ENCODE data around the gene HMOX2. TPM values are rescaled to one million over a fixed set of nuclear protein-coding genes. Genes with fewer than 3 reads are reported as not detected.

HMOX2 gene
- total and polyA plus RNA-seq, 2 donors (not counting 3 experiments of a cell fraction or from before 2014, with no cell fraction given): 80.7 to 86.3 TPM

DNA sequence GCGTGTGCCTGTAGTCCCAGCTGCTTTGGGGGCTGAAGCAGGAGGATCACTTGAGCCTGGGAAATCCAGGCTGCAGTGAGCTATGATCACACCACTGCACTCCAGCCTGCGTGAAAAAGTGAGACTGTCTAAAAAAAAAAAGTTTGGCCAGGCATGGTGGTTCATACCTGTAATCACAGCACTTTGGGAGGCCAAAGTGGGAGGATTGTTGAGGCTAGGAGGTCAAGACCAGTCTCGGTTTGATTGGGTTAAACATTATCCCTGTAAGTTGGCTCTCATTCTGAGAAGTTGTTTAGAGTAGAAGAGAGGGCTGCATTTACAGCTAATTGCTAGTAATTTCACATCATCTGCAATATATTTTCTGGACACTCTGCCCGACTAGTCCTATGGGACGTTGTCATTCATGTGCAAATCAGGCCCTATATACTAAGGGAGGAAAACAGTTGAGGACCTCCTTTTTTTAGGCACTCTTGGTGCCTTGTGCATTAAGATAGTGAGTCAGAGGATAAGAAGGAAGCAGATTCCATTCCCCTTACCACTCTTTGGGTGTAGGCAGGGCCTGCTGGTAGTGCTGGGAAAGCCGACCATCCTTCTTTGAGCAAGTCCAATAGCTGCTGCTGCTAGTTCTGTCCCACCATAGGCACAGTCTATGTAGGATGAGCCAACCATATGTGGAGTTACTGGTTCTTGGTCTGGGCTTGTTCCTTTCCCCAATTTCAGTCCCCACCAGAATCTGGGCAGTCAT is 18.7 kb downstream of the HMOX2 start:
- intact Hi-C loops (cut with micrococcal nuclease) (no loop called here), dilution Hi-C loops (cut with MboI; ENCODE audit: extremely low pct_ligation_motif_present, low sequenced_read_pairs) (no loop called here)
- CTCF ChIA-PET: interaction anchor here (1.2 to 1.9 kb wide), 2 partner anchors 17 to 92 kb away, joined by 3 to 8 read pairs; no protein-coding TSS in a partner anchor
- Histone ChIP-seq H3K36me3 (ENCODE audit: control insufficient read depth in 2 of 2, extremely low read depth in 1 of 2, insufficient read depth in 2 of 2, low read length in 2 of 2) (peaks cover 4 to 7% of the 10 kb centered on the region in 2 experiments), H2AFZ (ENCODE audit: low read depth, low read length) (no peak overlapping the region), H3K79me2 (ENCODE audit: control insufficient read depth, insufficient read depth, low read length) (peaks cover 54% of the 10 kb centered on the region), H3K4me3 (replicated peaks in 1 of 3; ENCODE audit: insufficient read depth in 1 of 3, low read depth in 1 of 3, low read length in 3 of 3) (no peak overlapping the region), H4K20me1 (replicated peaks; ENCODE audit: control insufficient read depth, extremely low read depth, insufficient read depth, low read length) (no peaks in the 10 kb centered on the region), H3K9me3 (replicated peaks; ENCODE audit: control insufficient read depth, insufficient read depth, low read length) (no peaks in the 10 kb centered on the region), H3K9me1 (replicated peaks; ENCODE audit: control insufficient read depth, extremely low read depth, insufficient read depth, low read length) (no peaks in the 10 kb centered on the region), H3K4me1 (ENCODE audit: control insufficient read depth, extremely low read depth, insufficient read depth, low read length) (peaks cover 13% of the 10 kb centered on the region), H3K9ac (replicated peaks; ENCODE audit: extremely low read depth, insufficient read depth, low read length) (no peak overlapping the region), H3K4me2 (ENCODE audit: insufficient read depth, low read length) (no peak overlapping the region), H3K27me3 (ENCODE audit: control insufficient read depth in 2 of 2, insufficient read depth in 2 of 2, low read length in 2 of 2) (no peaks in the 10 kb centered on the region), H3K27ac (ENCODE audit: insufficient read depth, low read depth, low read length) (no peak overlapping the region)
- FAIRE-seq: peak; percentile 62
- BruUV-seq (replicated peaks): no TSS peak
- POLR2A ChIA-PET: no interaction called here
- TF ChIP-seq POLR2A (IDR thresholded peaks at IDR 0.05; ENCODE audit: low read depth, low read length) (no peak), POLR2AphosphoS5 (IDR thresholded peaks at IDR 0.05; ENCODE audit: insufficient read depth, low read depth, low read length) (no peak), MYC (IDR thresholded peaks at IDR 0.05; ENCODE audit: low read depth, low read length) (no peak)
- no peak for DNase-seq (ENCODE audit: low read depth, low spot score)

DNA sequence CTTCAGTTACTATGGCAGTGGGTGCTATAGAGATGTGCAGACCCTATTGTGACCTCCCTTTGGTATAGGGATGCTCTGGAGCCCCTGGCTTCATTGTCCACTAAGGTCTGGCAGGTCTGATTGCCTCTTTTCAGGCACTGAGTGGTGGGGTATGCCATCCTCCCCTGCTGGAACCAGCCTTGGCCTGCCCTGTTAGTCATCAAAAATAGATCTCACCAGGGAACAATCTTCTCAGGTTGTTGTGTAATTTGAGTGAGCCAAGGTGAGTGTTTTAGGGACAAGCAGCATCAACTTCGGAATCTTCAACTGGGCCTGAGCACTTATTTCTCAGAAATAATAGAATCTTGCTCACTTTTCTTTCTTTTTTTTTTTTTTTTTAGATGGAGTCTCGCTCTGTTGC is 19.6 kb downstream of the HMOX2 start:
- no peak for DNase-seq (ENCODE audit: low read depth, low spot score)
- Histone ChIP-seq H2AFZ (ENCODE audit: low read depth, low read length) (no peak overlapping the region), H3K4me3 (replicated peaks in 1 of 3; ENCODE audit: insufficient read depth in 1 of 3, low read depth in 1 of 3, low read length in 3 of 3) (no peak overlapping the region), H3K27me3 (ENCODE audit: control insufficient read depth in 2 of 2, insufficient read depth in 2 of 2, low read length in 2 of 2) (no peaks in the 10 kb centered on the region), H3K9ac (replicated peaks; ENCODE audit: extremely low read depth, insufficient read depth, low read length) (no peak overlapping the region), H3K27ac (ENCODE audit: insufficient read depth, low read depth, low read length) (no peak overlapping the region), H3K79me2 (ENCODE audit: control insufficient read depth, insufficient read depth, low read length) (peaks cover 47% of the 10 kb centered on the region), H3K4me1 (ENCODE audit: control insufficient read depth, extremely low read depth, insufficient read depth, low read length) (peaks cover 22% of the 10 kb centered on the region), H4K20me1 (replicated peaks; ENCODE audit: control insufficient read depth, extremely low read depth, insufficient read depth, low read length) (no peaks in the 10 kb centered on the region), H3K4me2 (ENCODE audit: insufficient read depth, low read length) (no peak overlapping the region), H3K36me3 (ENCODE audit: control insufficient read depth in 2 of 2, extremely low read depth in 1 of 2, insufficient read depth in 2 of 2, low read length in 2 of 2) (peaks cover 2 to 4% of the 10 kb centered on the region in 2 experiments), H3K9me3 (replicated peaks; ENCODE audit: control insufficient read depth, insufficient read depth, low read length) (no peaks in the 10 kb centered on the region), H3K9me1 (replicated peaks; ENCODE audit: control insufficient read depth, extremely low read depth, insufficient read depth, low read length) (no peaks in the 10 kb centered on the region)
- POLR2A ChIA-PET: interaction anchor here (0.6 kb wide), 1 partner anchor 8 kb away, joined by 6 read pairs; no protein-coding TSS in a partner anchor
- CTCF ChIA-PET: interaction anchor here (0.8 to 1.9 kb wide), 2 partner anchors 9 to 18 kb away, joined by 3 to 8 read pairs; no protein-coding TSS in a partner anchor
- intact Hi-C loops (cut with micrococcal nuclease): no loop called here
- dilution Hi-C loops (cut with MboI; ENCODE audit: extremely low pct_ligation_motif_present, low sequenced_read_pairs): no loop called here
- no peak for FAIRE-seq
- no TSS peak for BruUV-seq (replicated peaks)
- no peak for TF ChIP-seq GATA2 (IDR thresholded peaks at IDR 0.05; ENCODE audit: insufficient read depth, insufficient read length, low read depth, low read length)
- TF ChIP-seq POLR2AphosphoS5 (IDR thresholded peaks at IDR 0.05; ENCODE audit: insufficient read depth, low read depth, low read length): no peak
- TF ChIP-seq POLR2A (IDR thresholded peaks at IDR 0.05; ENCODE audit: low read depth, low read length): no peak
- no peak for TF ChIP-seq MAX (IDR thresholded peaks at IDR 0.05; ENCODE audit: insufficient read depth, insufficient read length)
- TF ChIP-seq, protein P1, sequence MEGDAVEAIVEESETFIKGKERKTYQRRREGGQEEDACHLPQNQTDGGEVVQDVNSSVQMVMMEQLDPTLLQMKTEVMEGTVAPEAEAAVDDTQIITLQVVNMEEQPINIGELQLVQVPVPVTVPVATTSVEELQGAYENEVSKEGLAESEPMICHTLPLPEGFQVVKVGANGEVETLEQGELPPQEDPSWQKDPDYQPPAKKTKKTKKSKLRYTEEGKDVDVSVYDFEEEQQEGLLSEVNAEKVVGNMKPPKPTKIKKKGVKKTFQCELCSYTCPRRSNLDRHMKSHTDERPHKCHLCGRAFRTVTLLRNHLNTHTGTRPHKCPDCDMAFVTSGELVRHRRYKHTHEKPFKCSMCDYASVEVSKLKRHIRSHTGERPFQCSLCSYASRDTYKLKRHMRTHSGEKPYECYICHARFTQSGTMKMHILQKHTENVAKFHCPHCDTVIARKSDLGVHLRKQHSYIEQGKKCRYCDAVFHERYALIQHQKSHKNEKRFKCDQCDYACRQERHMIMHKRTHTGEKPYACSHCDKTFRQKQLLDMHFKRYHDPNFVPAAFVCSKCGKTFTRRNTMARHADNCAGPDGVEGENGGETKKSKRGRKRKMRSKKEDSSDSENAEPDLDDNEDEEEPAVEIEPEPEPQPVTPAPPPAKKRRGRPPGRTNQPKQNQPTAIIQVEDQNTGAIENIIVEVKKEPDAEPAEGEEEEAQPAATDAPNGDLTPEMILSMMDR (IDR thresholded peaks at IDR 0.05; ENCODE audit: extremely low read depth in 1 of 2, insufficient read depth in 1 of 2, low read depth in 1 of 2, low read length in 2 of 2): no peak
- no peak for TF ChIP-seq MYC (IDR thresholded peaks at IDR 0.05; ENCODE audit: low read depth, low read length)
- TF ChIP-seq JUN (IDR thresholded peaks at IDR 0.05; ENCODE audit: borderline replicate concordance, insufficient read depth, insufficient read length, low read depth): no peak
- no peak for TF ChIP-seq FOS (IDR thresholded peaks at IDR 0.05; ENCODE audit: borderline replicate concordance, insufficient read depth, low read length)
- no peak for TF ChIP-seq EZH2 (IDR thresholded peaks at IDR 0.05; ENCODE audit: borderline replicate concordance, low read depth, low read length, severe bottlenecking)

Measured in endothelial cell of umbilical vein (primary cell).